Lower leg skin (tissue), 4 donors: ENCODE results near the gene SNRPB2. TPM values are rescaled to one million over a fixed set of nuclear protein-coding genes. Genes with fewer than 3 reads are reported as not detected.

Source experiments
- DNase-seq, 2 donors: peaks; one replicate each; pipeline ENCODE4 v3.0.0-alpha.2; 2019; ENCODE audit warnings: low spot score in 2 of 2
- H3K4me3 ChIP-seq: fragments of 200-600 bp; sonication (generic); 2 replicates; pipeline ENCODE4 v1.5.1; 2017; ENCODE audit warnings: mild to moderate bottlenecking, low read depth; ENCODE audit not compliant: poor library complexity, severe bottlenecking
- CTCF ChIP-seq, 3 donors: fragments of 450-650 bp; IDR thresholded peaks; one replicate each; pipeline ENCODE4 v1.5.1; 2016; ENCODE audit warnings: antibody characterized with exemption in 3 of 3, mild to moderate bottlenecking in 3 of 3, moderate library complexity in 2 of 3
- POLR2A ChIP-seq, 2 donors: fragments of 450-650 bp; IDR thresholded peaks; one replicate each; pipeline ENCODE4 v1.6.1; 2016 to 2017; ENCODE audit warnings: antibody characterized with exemption in 2 of 2, mild to moderate bottlenecking in 1 of 2, moderate library complexity in 1 of 2
- WGBS, 2 donors: methylation state at CpG; one replicate each; pipeline ENCODE4 v1.1.5; 2018; 5-methylcytosine and 5-hydroxymethylcytosine counted together
- intact Hi-C: fragments of 100-400 bp; cut with DNase I; formaldehyde crosslinking; loops from one replicate; pipeline ENCODE4 v1.15.0; 2023; ENCODE audit warnings: low total_unique reads
- total RNA-seq, 4 donors: library from RNA; depleted of rRNA; stranded (reverse); fragments of >200 nt; gene quantifications; one replicate each; pipeline ENCODE4 v1.1.0, GENCODE V29; 2016

The SNRPB2 gene
- total RNA-seq, 4 donors from 2014 or later: 15.8 to 32.2 (median 19.7) TPM

- H3K4me3 ChIP-seq: no peak overlapping the region
- DNase-seq: no peak
- no peak for TF ChIP-seq POLR2A (IDR thresholded peaks at IDR 0.05)
- TF ChIP-seq CTCF (IDR thresholded peaks at IDR 0.05): no peak
- WGBS, 2 donors: 84 to 85% methylated on average over 4 of the region's 4 CpGs
- intact Hi-C loops: no loop called here
These were observed 2.8 kb downstream of the SNRPB2 start for GRCh38 chr20:16732506-16733152.

- no peak for TF ChIP-seq POLR2A (IDR thresholded peaks at IDR 0.05)
- no peak for TF ChIP-seq CTCF (IDR thresholded peaks at IDR 0.05)
- no peak for DNase-seq
- no peak overlapping the region for H3K4me3 ChIP-seq
- intact Hi-C loops: no loop called here
- 87 to 88% methylated on average over 6 of the region's 6 CpGs for WGBS, 2 donors
These were observed 10.7 kb downstream of the SNRPB2 start for GRCh38 chr20:16740365-16741072.

GRCh38 chr20:16744178-16744807 is 14.5 kb downstream of the SNRPB2 start:
- 71 to 79% methylated on average over 3 of the region's 3 CpGs for WGBS, 2 donors
- intact Hi-C loops: no loop called here
- H3K4me3 ChIP-seq: no peak overlapping the region
- no peak for DNase-seq
- TF ChIP-seq CTCF (IDR thresholded peaks at IDR 0.05) (no peak), POLR2A (IDR thresholded peaks at IDR 0.05) (no peak)

GRCh38 chr20:16745204-16745603 is 15.4 kb downstream of the SNRPB2 start:
- 79 to 85% methylated on average over 5 of the region's 5 CpGs for WGBS, 2 donors

GRCh38 chr20:16747291-16747811 is 17.5 kb downstream of the SNRPB2 start:
- intact Hi-C loops: no loop called here
- 63 to 65% methylated on average over 3 of the region's 3 CpGs for WGBS, 2 donors
- TF ChIP-seq POLR2A (IDR thresholded peaks at IDR 0.05) (no peak), CTCF (IDR thresholded peaks at IDR 0.05) (no peak)
- no peak for DNase-seq
- H3K4me3 ChIP-seq: no peak overlapping the region

More at GRCh38 chr20:16745204-16745603, 15.4 kb downstream of the SNRPB2 start:
- no peak overlapping the region for H3K4me3 ChIP-seq
- no peak for DNase-seq
- no peak for TF ChIP-seq CTCF (IDR thresholded peaks at IDR 0.05)
- TF ChIP-seq POLR2A (IDR thresholded peaks at IDR 0.05): no peak
- intact Hi-C loops: no loop called here
